HAP-1 (cell line): Measurements from ENCODE around the gene CAPRIN2.

Experiments
- DNase-seq, 2 experiments: peaks; one replicate each; pipeline ENCODE4 v3.0.0-alpha.2; 2016 to 2020; ENCODE audit warnings: low spot score in 2 of 2
- H3K27me3 ChIP-seq: fragments of 250-450 bp; sonication (Bioruptor Pico); 2 replicates; pipeline ENCODE4 v1.5.1; 2020; ENCODE audit warnings: low read depth, mild to moderate bottlenecking, moderate library complexity
- H3K36me3 ChIP-seq: fragments of 250-450 bp; sonication (Bioruptor Pico); replicated peaks from 2 replicates; pipeline ENCODE4 v1.5.1; 2020; ENCODE audit warnings: mild to moderate bottlenecking
- H3K4me1 ChIP-seq: fragments of 250-450 bp; sonication (Bioruptor Pico); 2 replicates; pipeline ENCODE4 v1.5.1; 2020; ENCODE audit warnings: mild to moderate bottlenecking
- H3K4me3 ChIP-seq: fragments of 250-450 bp; sonication (Bioruptor Pico); 2 replicates; pipeline ENCODE4 v1.5.1; 2020; ENCODE audit warnings: mild to moderate bottlenecking, moderate library complexity
- H3K9me3 ChIP-seq: fragments of 250-450 bp; sonication (Bioruptor Pico); 2 replicates; pipeline ENCODE4 v1.5.1; 2020; ENCODE audit warnings: mild to moderate bottlenecking, moderate library complexity
- in situ Hi-C: fragments of 300-500 bp; cut with MboI; formaldehyde crosslinking; loops from 3 replicates; pipeline ENCODE4 v1.14.3; 2020; ENCODE audit warnings: low sequenced_read_pairs, inconsistent platforms, mixed read lengths

Gene CAPRIN2

DNA sequence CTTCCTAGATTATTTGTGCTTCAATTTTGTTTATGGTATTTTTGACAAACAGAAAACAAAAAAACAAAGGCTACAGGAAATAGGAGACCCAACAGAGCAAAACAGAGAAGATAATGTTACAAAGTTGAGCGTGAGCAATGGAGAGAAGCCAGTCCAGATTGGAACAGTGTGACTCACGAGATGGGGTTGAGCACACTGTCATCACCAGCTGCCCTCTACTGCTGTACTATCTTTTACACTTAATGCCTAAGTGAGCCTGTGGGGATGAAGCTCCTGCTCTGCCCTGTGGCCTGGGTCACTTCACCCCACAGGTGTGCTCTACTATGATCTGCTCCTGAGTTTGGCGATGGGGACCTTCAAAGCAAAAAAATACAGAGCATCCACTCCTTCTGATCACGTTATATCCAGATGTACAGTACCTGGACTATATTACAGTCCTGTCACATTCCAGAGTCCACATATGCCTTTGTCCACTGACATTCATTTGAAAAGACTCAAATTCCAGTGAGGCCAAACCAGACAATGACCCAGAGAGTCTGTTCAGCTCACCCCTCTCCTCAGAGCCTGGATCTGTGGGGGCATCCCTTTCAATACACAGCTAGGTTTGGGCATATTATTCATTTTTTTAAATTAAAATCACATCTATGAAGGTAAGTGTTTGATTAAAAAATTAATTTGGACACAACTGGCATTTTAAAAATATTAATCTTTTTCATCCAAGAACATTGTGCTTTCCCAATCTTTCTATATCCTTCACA lies 63.5 kb downstream of the CAPRIN2 start:
- Histone ChIP-seq H3K4me1 (peaks cover 9% of the 10 kb centered on the region), H3K4me3 (no peak overlapping the region), H3K36me3 (no peaks in the 10 kb centered on the region), H3K9me3 (no peaks in the 10 kb centered on the region), H3K27me3 (no peaks in the 10 kb centered on the region)
- no peak for DNase-seq
- in situ Hi-C loops: no loop called here

DNA sequence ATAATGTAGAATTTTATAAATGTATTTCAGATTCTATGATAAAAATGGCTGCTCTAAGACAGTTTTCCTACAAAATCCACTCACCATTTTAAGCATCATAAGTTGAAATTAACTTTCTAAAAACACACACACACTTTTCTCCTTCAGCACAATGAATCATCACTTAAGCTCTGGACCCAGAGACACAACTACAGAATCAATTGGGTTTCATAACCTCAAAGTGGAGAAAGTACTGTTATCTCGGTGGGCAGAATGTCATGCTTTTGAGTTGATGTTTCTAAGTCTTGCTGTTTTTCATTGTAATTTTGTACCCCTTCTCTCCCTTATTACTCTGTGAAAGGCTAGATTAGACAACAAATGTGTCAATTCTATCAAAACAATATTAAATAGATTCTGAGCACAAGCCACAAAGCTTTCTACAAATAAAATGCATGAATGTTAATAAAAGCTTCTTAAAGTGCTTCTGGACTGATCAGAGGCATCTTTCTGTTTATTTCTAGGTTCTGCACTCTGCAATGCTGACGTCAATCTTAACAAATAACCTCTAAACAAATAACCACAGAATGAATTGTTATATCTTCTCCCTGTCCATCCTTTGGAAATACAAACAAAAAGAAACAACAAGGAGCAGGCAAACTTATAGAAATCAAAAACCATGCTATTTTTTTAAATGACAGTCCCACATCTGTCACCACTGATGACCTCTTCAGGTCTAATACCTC lies 67.3 kb downstream of the CAPRIN2 start:
- no peaks in the 10 kb centered on the region for H3K36me3 ChIP-seq
- no peaks in the 10 kb centered on the region for H3K4me1 ChIP-seq
- in situ Hi-C loops: no loop called here
- no peak overlapping the region for H3K4me3 ChIP-seq
- no peaks in the 10 kb centered on the region for H3K9me3 ChIP-seq
- no peak for DNase-seq
- H3K27me3 ChIP-seq: no peaks in the 10 kb centered on the region

DNA sequence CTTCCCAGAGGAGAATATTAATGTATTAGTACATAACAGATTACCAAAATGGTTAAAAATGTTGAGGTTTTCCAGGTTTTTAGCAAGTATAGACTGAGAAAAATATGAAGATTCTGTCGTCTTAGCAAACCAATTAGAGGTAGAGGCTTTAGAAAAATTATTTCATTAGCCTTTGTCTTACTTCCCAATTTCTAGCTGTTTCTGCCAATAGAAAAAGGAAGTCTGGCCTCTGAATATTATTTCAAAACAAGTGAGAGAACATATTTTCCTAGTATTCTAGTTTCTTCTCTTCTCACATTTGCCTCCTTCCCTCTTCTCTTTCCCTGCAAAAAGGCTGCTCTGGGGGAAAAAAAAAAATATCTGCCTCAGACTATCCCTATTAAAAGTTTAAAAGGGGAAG lies 75.5 kb downstream of the CAPRIN2 start:
- Histone ChIP-seq H3K4me3 (no peak overlapping the region), H3K27me3 (no peaks in the 10 kb centered on the region), H3K36me3 (0 out of 2 replicates have a peak, but pooled peaks cover 11% of the 10 kb centered on the region), H3K4me1 (peaks cover 6% of the 10 kb centered on the region), H3K9me3 (no peaks in the 10 kb centered on the region)
- DNase-seq: no peak
- in situ Hi-C loops: no loop called here

- no peak for DNase-seq
- peaks cover 6% of the 10 kb centered on the region for H3K4me1 ChIP-seq
- peaks cover 17% of the 10 kb centered on the region for H3K36me3 ChIP-seq
- in situ Hi-C loops: no loop called here
- H3K27me3 ChIP-seq: no peaks in the 10 kb centered on the region
- H3K4me3 ChIP-seq: no peak overlapping the region
- no peaks in the 10 kb centered on the region for H3K9me3 ChIP-seq
These were observed 76.5 kb downstream of the CAPRIN2 start for GRCh38 chr12:30678221-30678620.

- no peak overlapping the region for H3K4me3 ChIP-seq
- no peaks in the 10 kb centered on the region for H3K4me1 ChIP-seq
- no peaks in the 10 kb centered on the region for H3K27me3 ChIP-seq
- H3K36me3 ChIP-seq: peaks cover 23% of the 10 kb centered on the region
- no peaks in the 10 kb centered on the region for H3K9me3 ChIP-seq
- in situ Hi-C loops: no loop called here
- DNase-seq: no peak
These were observed 93.5 kb downstream of the CAPRIN2 start for GRCh38 chr12:30661210-30661609.
